Fibroblast of upper back skin (primary cell): ENCODE results near the gene COL16A1.
"Not testable (repeated sequence)": the region's sequence is repeated elsewhere in the genome, so short reads cannot be mapped to it uniquely, and the experiment has no call there.

Experiments used
- DNase-seq: peaks from one replicate; pipeline ENCODE4 v3.0.0-alpha.2; 2013

COL16A1 gene

GRCh38 chr1:31732751-31733289, 29.0 kb upstream of the COL16A1 start:
- no peak for DNase-seq

GRCh38 chr1:31732343-31732742, 28.5 kb upstream of the COL16A1 start:
- DNase-seq = no peak

GRCh38 chr1:31731049-31731565, 27.3 kb upstream of the COL16A1 start:
- no peak for DNase-seq

GRCh38 chr1:31730336-31731048, 26.7 kb upstream of the COL16A1 start:
- DNase-seq = no peak

- DNase-seq = no peak
Observed at GRCh38 chr1:31727849-31728248, 24.0 kb upstream of the COL16A1 start.

GRCh38 chr1:31727195-31727594, 23.4 kb upstream of the COL16A1 start:
- DNase-seq = no peak

- DNase-seq = no peak
Observed at GRCh38 chr1:31726715-31727114, 22.9 kb upstream of the COL16A1 start.

GRCh38 chr1:31725777-31726535, 22.1 kb upstream of the COL16A1 start:
- DNase-seq = no peak

GRCh38 chr1:31725134-31725533, 21.3 kb upstream of the COL16A1 start:
- DNase-seq = no peak

GRCh38 chr1:31723828-31724359, 20.1 kb upstream of the COL16A1 start:
- peak; percentile 75 for DNase-seq

GRCh38 chr1:31718327-31718897, 14.6 kb upstream of the COL16A1 start:
- DNase-seq = no peak

- DNase-seq = no peak
Observed at GRCh38 chr1:31717341-31717740, 13.5 kb upstream of the COL16A1 start.

GRCh38 chr1:31715873-31716220, 12.0 kb upstream of the COL16A1 start:
- no peak for DNase-seq

GRCh38 chr1:31715087-31715872, 11.5 kb upstream of the COL16A1 start:
- peak; percentile 92 for DNase-seq

GRCh38 chr1:31714442-31715086, 10.7 kb upstream of the COL16A1 start:
- DNase-seq = peak; percentile 90

- DNase-seq = peak; percentile 94
Observed at GRCh38 chr1:31712630-31713029, 8.8 kb upstream of the COL16A1 start.

GRCh38 chr1:31712068-31712467, 8.3 kb upstream of the COL16A1 start:
- DNase-seq = peak; percentile 92

GRCh38 chr1:31708324-31708723, 4.5 kb upstream of the COL16A1 start:
- DNase-seq = peak; percentile 34

- DNase-seq = peak; percentile 52
Observed at GRCh38 chr1:31707711-31708110, 3.9 kb upstream of the COL16A1 start.

GRCh38 chr1:31707059-31707600, 3.3 kb upstream of the COL16A1 start:
- not testable (repeated sequence) for DNase-seq

- DNase-seq = no peak
Observed at GRCh38 chr1:31706384-31707058, 2.7 kb upstream of the COL16A1 start.
